Fibroblast of lung (primary cell): ENCODE data around the gene SLC1A4. TPM values are rescaled to one million over a fixed set of nuclear protein-coding genes. Genes with fewer than 3 reads are reported as not detected.

Experiments used
- DNase-seq, 2 donors: peaks; one replicate each; pipeline versions ENCODE4 v3.0.0 to v3.0.0-alpha.2; 2010; ENCODE audit warnings: low read depth in 2 of 2
- H2AFZ ChIP-seq: 2 replicates; pipeline ENCODE4 v1.5.1; 2012; ENCODE audit warnings: low read length, control low read depth, inconsistent platforms
- H3K27ac ChIP-seq: 2 replicates; pipeline ENCODE4 v1.5.1; 2011; ENCODE audit warnings: low read length, control low read depth; ENCODE audit not compliant: insufficient read depth
- H3K27me3 ChIP-seq: 2 replicates; pipeline ENCODE4 v1.5.1; 2011; ENCODE audit warnings: mild to moderate bottlenecking, low read length; ENCODE audit not compliant: control insufficient read depth, insufficient read depth
- H3K36me3 ChIP-seq: 2 replicates; pipeline ENCODE4 v1.5.1; 2011; ENCODE audit warnings: low read length; ENCODE audit not compliant: control insufficient read depth, insufficient read depth
- H3K4me1 ChIP-seq: 2 replicates; pipeline ENCODE4 v1.5.1; 2011; ENCODE audit warnings: low read length; ENCODE audit not compliant: control insufficient read depth, insufficient read depth; ENCODE audit errors: extremely low read depth
- H3K4me2 ChIP-seq: 2 replicates; pipeline ENCODE4 v1.5.1; 2011; ENCODE audit warnings: low read length, control low read depth; ENCODE audit not compliant: insufficient read depth; ENCODE audit errors: extremely low read depth
- H3K4me3 ChIP-seq, 4 experiments: fragments of 200-600 bp in 1 of 4; sonication (generic) in 1 of 4; replicated peaks in 1 of 4; 2 replicates each; pipeline ENCODE4 v1.5.1; 2011 to 2016; ENCODE audit warnings: low read length in 4 of 4, low read depth in 3 of 4, mild to moderate bottlenecking in 3 of 4, control low read depth in 2 of 4, inconsistent platforms in 1 of 4, mixed read lengths in 1 of 4; ENCODE audit not compliant: insufficient read depth in 1 of 4; ENCODE audit errors: control extremely low read depth in 1 of 4
- H3K79me2 ChIP-seq: 2 replicates; pipeline ENCODE4 v1.5.1; 2012; ENCODE audit warnings: mild to moderate bottlenecking, low read length, inconsistent platforms; ENCODE audit not compliant: control insufficient read depth, insufficient read depth
- H3K9ac ChIP-seq: 2 replicates; pipeline ENCODE4 v1.5.1; 2011; ENCODE audit warnings: mild to moderate bottlenecking, low read length, control low read depth; ENCODE audit not compliant: insufficient read depth
- H3K9me3 ChIP-seq: 2 replicates; pipeline ENCODE4 v1.5.1; 2012; ENCODE audit warnings: low read depth, low read length; ENCODE audit not compliant: control insufficient read depth, insufficient read depth
- H4K20me1 ChIP-seq: 2 replicates; pipeline ENCODE4 v1.5.1; 2011; ENCODE audit warnings: low read length; ENCODE audit not compliant: control insufficient read depth, insufficient read depth; ENCODE audit errors: extremely low read depth
- EZH2 ChIP-seq: IDR thresholded peaks from 2 replicates; pipeline ENCODE4 v1.5.1; 2012; ENCODE audit warnings: low read length, control low read depth, mild to moderate bottlenecking; ENCODE audit errors: missing control alignments
- polyA plus RNA-seq, 2 donors: library from polyadenylated mRNA; depleted of rRNA in 1 of 2; stranded (reverse) in 1 of 2; unstranded in 1 of 2; fragments of >200 nt; gene quantifications; 2 replicates each; pipeline ENCODE4 v1.2.1, GENCODE V29; 2011 to 2012; ENCODE audit warnings: missing spikeins in 1 of 2
- total RNA-seq: library from RNA; depleted of rRNA; stranded (reverse); fragments of >200 nt; gene quantifications from 2 replicates; pipeline ENCODE4 v1.2.1, GENCODE V29; 2014
- TF ChIP-seq, protein P1 (sequence below), 2 donors: IDR thresholded peaks in 1 of 2; conservative IDR thresholded peaks in 1 of 2; 1 replicate in 1 of 2; 2 replicates in 1 of 2; pipeline ENCODE4 v1.5.1; 2011 to 2012; ENCODE audit warnings: low read length in 2 of 2, control low read depth in 1 of 2, inconsistent platforms in 1 of 2, low read depth in 1 of 2, mild to moderate bottlenecking in 1 of 2

The SLC1A4 gene
- total and polyA plus RNA-seq, 2 donors (not counting 1 experiment from before 2014, with no cell fraction given), result 4.9 to 20.8 TPM

DNA sequence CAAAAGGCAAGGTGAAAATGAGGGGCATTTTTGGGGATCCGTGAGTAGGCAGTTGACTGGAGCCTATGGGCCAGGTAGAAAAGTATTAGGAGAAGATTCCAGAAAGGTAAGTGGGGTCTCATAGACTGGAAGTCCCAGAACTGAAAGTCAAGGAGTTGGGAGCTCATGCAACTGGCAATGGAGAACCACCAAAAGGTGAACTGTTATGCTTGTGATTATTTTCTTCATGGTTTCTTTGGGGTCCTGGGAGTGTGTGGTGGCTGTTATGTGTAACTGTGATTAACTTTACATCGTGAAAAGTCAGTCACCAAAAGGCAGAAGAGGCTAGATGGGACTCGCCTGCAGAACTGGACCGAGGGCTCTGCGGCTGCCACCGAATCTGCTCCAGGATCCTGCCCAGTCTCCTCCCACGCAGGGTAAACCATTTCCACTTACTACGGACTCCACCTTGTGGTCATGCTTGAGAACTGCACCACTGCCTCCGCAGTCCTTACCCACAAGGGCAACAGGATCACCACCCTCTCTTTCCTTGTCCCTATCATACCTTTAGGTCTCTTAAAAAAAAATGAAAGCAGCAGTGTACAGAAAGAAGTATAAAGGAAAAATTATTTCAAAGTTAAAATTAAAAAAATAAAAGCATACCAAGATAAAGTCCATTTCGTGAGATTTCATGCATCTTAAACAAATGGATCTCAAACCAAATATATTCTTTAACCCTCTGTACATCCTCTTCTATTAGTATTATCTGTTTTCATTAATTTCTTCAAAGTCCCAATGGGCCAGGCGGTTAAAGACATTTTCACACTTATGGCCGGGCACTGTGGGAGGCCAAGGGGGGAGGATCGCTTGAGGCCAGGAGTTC, 51.4 kb downstream of the SLC1A4 start:
- H3K9ac ChIP-seq, result no peak overlapping the region
- no peaks in the 10 kb centered on the region for H3K4me1 ChIP-seq
- H3K36me3 ChIP-seq, result no peaks in the 10 kb centered on the region
- no peak for TF ChIP-seq EZH2
- TF ChIP-seq, protein P1, sequence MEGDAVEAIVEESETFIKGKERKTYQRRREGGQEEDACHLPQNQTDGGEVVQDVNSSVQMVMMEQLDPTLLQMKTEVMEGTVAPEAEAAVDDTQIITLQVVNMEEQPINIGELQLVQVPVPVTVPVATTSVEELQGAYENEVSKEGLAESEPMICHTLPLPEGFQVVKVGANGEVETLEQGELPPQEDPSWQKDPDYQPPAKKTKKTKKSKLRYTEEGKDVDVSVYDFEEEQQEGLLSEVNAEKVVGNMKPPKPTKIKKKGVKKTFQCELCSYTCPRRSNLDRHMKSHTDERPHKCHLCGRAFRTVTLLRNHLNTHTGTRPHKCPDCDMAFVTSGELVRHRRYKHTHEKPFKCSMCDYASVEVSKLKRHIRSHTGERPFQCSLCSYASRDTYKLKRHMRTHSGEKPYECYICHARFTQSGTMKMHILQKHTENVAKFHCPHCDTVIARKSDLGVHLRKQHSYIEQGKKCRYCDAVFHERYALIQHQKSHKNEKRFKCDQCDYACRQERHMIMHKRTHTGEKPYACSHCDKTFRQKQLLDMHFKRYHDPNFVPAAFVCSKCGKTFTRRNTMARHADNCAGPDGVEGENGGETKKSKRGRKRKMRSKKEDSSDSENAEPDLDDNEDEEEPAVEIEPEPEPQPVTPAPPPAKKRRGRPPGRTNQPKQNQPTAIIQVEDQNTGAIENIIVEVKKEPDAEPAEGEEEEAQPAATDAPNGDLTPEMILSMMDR (conservative IDR thresholded peaks at IDR 0.05 in 1 of 2, IDR thresholded peaks at IDR 0.05 in 1 of 2; ENCODE audit: low read depth in 1 of 2, low read length in 2 of 2), result peak; percentile 93 to 98
- no peak overlapping the region for H3K27ac ChIP-seq
- no peaks in the 10 kb centered on the region for H4K20me1 ChIP-seq
- no peaks in the 10 kb centered on the region for H3K9me3 ChIP-seq
- no peaks in the 10 kb centered on the region for H3K27me3 ChIP-seq
- peak overlapping the region; percentile 81 for H3K4me2 ChIP-seq
- peak; percentile 77 to 89 for DNase-seq
- peak overlapping the region; percentile 25 to 41 (median 34) for H3K4me3 ChIP-seq
- peak overlapping the region; percentile 70 for H2AFZ ChIP-seq
- no peaks in the 10 kb centered on the region for H3K79me2 ChIP-seq

DNA sequence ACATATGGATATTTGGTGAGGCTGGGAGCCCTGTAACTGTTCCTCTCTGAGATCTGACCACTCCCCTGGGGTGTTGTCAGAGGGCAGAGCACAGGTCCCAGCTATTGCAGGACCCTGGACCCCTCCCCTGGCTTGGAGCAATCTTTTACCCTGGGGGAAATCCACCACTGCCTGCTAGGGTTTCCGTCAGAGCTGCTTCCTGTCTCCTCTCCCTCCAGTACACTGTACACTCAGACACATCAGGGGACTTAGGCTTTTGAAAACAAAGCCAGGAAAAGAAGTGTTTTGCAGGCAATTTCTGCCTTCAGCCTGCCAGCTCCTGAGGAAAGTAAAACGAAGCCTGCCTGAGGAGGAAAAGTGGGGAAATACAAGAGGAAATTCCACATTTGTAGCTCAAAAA, 53.8 kb downstream of the SLC1A4 start:
- Histone ChIP-seq H3K4me2 (no peak overlapping the region), H2AFZ (no peak overlapping the region), H3K9me3 (no peaks in the 10 kb centered on the region), H3K27me3 (peaks cover 5% of the 10 kb centered on the region), H3K36me3 (no peaks in the 10 kb centered on the region), H4K20me1 (no peaks in the 10 kb centered on the region), H3K4me3 (no peak overlapping the region), H3K27ac (no peak overlapping the region), H3K4me1 (no peaks in the 10 kb centered on the region), H3K79me2 (no peaks in the 10 kb centered on the region), H3K9ac (no peak overlapping the region)
- TF ChIP-seq EZH2, result no peak
- TF ChIP-seq, protein P1 (conservative IDR thresholded peaks at IDR 0.05 in 1 of 2, IDR thresholded peaks at IDR 0.05 in 1 of 2; ENCODE audit: low read depth in 1 of 2, low read length in 2 of 2), result no peak
- DNase-seq, result no peak

DNA sequence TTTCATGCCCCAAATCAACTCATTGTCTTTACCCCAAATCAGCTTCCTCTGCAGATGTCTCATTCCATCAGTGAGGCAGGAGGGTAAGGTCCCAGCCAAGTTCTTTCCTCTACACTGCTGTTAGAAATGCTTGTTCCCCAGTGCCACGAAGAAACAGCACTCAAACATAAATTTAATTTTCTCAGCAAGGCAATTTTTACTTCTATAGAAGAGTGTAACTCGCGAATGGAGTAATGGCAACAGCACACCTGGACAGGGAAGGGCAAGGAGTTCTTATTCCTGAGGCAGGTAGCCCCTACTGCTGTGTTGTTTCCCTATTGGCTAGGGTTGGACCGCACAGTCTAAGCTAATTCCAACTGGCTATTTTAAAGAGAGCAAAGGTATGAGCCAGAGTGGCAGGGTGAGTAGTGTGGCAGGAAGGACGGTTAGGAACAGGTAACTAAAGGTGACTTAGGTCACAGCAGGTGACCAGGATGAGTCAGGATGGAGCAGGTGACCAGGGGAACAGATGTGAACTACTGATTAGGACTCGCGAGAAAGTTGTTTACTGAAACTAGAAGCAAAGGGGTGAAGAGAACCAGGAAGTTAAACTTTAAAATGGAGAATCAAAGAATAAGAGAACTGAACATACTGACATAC, 55.0 kb downstream of the SLC1A4 start:
- no peak overlapping the region for H3K27ac ChIP-seq
- no peaks in the 10 kb centered on the region for H3K4me1 ChIP-seq
- no peak overlapping the region for H3K9ac ChIP-seq
- no peak for DNase-seq
- no peak overlapping the region for H3K4me2 ChIP-seq
- H3K9me3 ChIP-seq, result no peaks in the 10 kb centered on the region
- no peaks in the 10 kb centered on the region for H3K79me2 ChIP-seq
- H2AFZ ChIP-seq, result no peak overlapping the region
- TF ChIP-seq, protein P1 (conservative IDR thresholded peaks at IDR 0.05 in 1 of 2, IDR thresholded peaks at IDR 0.05 in 1 of 2; ENCODE audit: low read depth in 1 of 2, low read length in 2 of 2), result no peak
- no peak for TF ChIP-seq EZH2
- H3K4me3 ChIP-seq, result no peak overlapping the region
- no peaks in the 10 kb centered on the region for H4K20me1 ChIP-seq
- H3K36me3 ChIP-seq, result no peaks in the 10 kb centered on the region
- peaks cover 5% of the 10 kb centered on the region for H3K27me3 ChIP-seq
